Activated naive CD4-positive, alpha-beta T cell treated with anti-CD3 and anti-CD28 coated beads, Interleukin-2, amount 10 ng/mL, durations not matched to agents 7 days and 5 days (primary cell): ENCODE results near the gene LINGO4.
"Not testable (repeated sequence)": the region's sequence is repeated elsewhere in the genome, so short reads cannot be mapped to it uniquely, and the experiment has no call there.

ENCODE experiments used
- CTCF ChIA-PET: fragments of 350-600 bp; sonication (Branson Sonifier 250); formaldehyde crosslinking; loops from one replicate; lab custom pipeline; 2021; ENCODE audit warnings: antibody characterized with exemption; lab: Charles Lee
- DNase-seq: peaks from one replicate; pipeline ENCODE4 v3.0.0-alpha.2; 2020
- H3K27ac Mint-ChIP-seq: one replicate; pipeline ENCODE4 v1.8.0; 2021; ENCODE audit warnings: mild to moderate bottlenecking, moderate library complexity, mixed read lengths
- H3K27me3 Mint-ChIP-seq: one replicate; pipeline ENCODE4 v1.8.0; 2021; ENCODE audit warnings: mild to moderate bottlenecking, mixed read lengths
- H3K36me3 Mint-ChIP-seq: one replicate; pipeline ENCODE4 v1.8.0; 2021; ENCODE audit warnings: mixed read lengths
- H3K4me1 Mint-ChIP-seq: one replicate; pipeline ENCODE4 v1.8.0; 2021; ENCODE audit warnings: mixed read lengths
- H3K4me3 Mint-ChIP-seq: one replicate; pipeline ENCODE4 v1.8.0; 2021; ENCODE audit warnings: mild to moderate bottlenecking, moderate library complexity, mixed read lengths
- H3K9me3 Mint-ChIP-seq: one replicate; pipeline ENCODE4 v1.8.0; 2021; ENCODE audit warnings: mixed read lengths

Gene LINGO4

GRCh38 chr1:151777317-151777716 lies 27.9 kb downstream of the LINGO4 start:
- CTCF ChIA-PET, result no interaction called here
- H3K4me3 Mint-ChIP-seq, result no peak overlapping the region
- H3K27me3 Mint-ChIP-seq, result no peaks in the 10 kb centered on the region
- DNase-seq, result no peak
- no peaks in the 10 kb centered on the region for H3K9me3 Mint-ChIP-seq
- H3K36me3 Mint-ChIP-seq, result peaks cover 10% of the 10 kb centered on the region
- no peaks in the 10 kb centered on the region for H3K4me1 Mint-ChIP-seq
- H3K27ac Mint-ChIP-seq, result no peak overlapping the region

- DNase-seq, result no peak
- peaks cover 10% of the 10 kb centered on the region for H3K36me3 Mint-ChIP-seq
- H3K9me3 Mint-ChIP-seq, result no peaks in the 10 kb centered on the region
- CTCF ChIA-PET, result no interaction called here
- H3K4me3 Mint-ChIP-seq, result no peak overlapping the region
- no peaks in the 10 kb centered on the region for H3K4me1 Mint-ChIP-seq
- no peak overlapping the region for H3K27ac Mint-ChIP-seq
- no peaks in the 10 kb centered on the region for H3K27me3 Mint-ChIP-seq
Observed at GRCh38 chr1:151776665-151777062, 28.6 kb downstream of the LINGO4 start.

GRCh38 chr1:151775894-151776664 lies 29.1 kb downstream of the LINGO4 start:
- H3K36me3 Mint-ChIP-seq, result peaks cover 6% of the 10 kb centered on the region

GRCh38 chr1:151774256-151774922 lies 30.8 kb downstream of the LINGO4 start:
- Mint-ChIP-seq H3K4me1 (no peaks in the 10 kb centered on the region), H3K9me3 (no peaks in the 10 kb centered on the region), H3K4me3 (no peak overlapping the region), H3K27ac (no peak overlapping the region), H3K27me3 (no peaks in the 10 kb centered on the region), H3K36me3 (peaks cover 6% of the 10 kb centered on the region)
- no peak for DNase-seq
- CTCF ChIA-PET, result no interaction called here

More at GRCh38 chr1:151775894-151776664, 29.1 kb downstream of the LINGO4 start:
- Mint-ChIP-seq H3K27me3 (no peaks in the 10 kb centered on the region), H3K4me3 (no peak overlapping the region), H3K9me3 (no peaks in the 10 kb centered on the region), H3K27ac (no peak overlapping the region), H3K4me1 (no peaks in the 10 kb centered on the region)
- CTCF ChIA-PET, result no interaction called here
- DNase-seq, result no peak

- Mint-ChIP-seq H3K36me3 (peaks cover 6% of the 10 kb centered on the region), H3K4me1 (peaks cover under 1% of the 10 kb centered on the region), H3K27ac (no peak overlapping the region), H3K9me3 (no peaks in the 10 kb centered on the region), H3K4me3 (no peak overlapping the region), H3K27me3 (no peaks in the 10 kb centered on the region)
- no peak for DNase-seq
- CTCF ChIA-PET, result no interaction called here
Observed at GRCh38 chr1:151773702-151774101, 31.5 kb downstream of the LINGO4 start.

- CTCF ChIA-PET, H3K9me3 Mint-ChIP-seq: not testable (repeated sequence)
- H3K4me1 Mint-ChIP-seq, result peaks cover 22% of the 10 kb centered on the region
Observed at GRCh38 chr1:151769270-151769669, 35.9 kb downstream of the LINGO4 start.

GRCh38 chr1:151768351-151769066 lies 36.7 kb downstream of the LINGO4 start:
- H3K27ac Mint-ChIP-seq, H3K36me3 Mint-ChIP-seq, H3K4me3 Mint-ChIP-seq, DNase-seq, H3K27me3 Mint-ChIP-seq, H3K9me3 Mint-ChIP-seq: not testable (repeated sequence)
- peaks cover 29% of the 10 kb centered on the region for H3K4me1 Mint-ChIP-seq
- CTCF ChIA-PET, result interaction anchor here (1.0 kb wide), 1 partner anchor 108 kb away, joined by 3 read pairs; no protein-coding TSS in a partner anchor

More at GRCh38 chr1:151769270-151769669, 35.9 kb downstream of the LINGO4 start:
- H3K4me3 Mint-ChIP-seq, H3K27me3 Mint-ChIP-seq, DNase-seq, H3K27ac Mint-ChIP-seq, H3K36me3 Mint-ChIP-seq: not testable (repeated sequence)

- Mint-ChIP-seq H3K4me1 (peaks cover 50% of the 10 kb centered on the region), H3K36me3 (peaks cover 27% of the 10 kb centered on the region), H3K27me3 (no peaks in the 10 kb centered on the region), H3K4me3 (peak overlapping the region; percentile 81), H3K9me3 (no peaks in the 10 kb centered on the region), H3K27ac (peak overlapping the region; percentile 95)
- no peak for DNase-seq
- CTCF ChIA-PET, result interaction anchor here (0.9 to 1.3 kb wide), 3 partner anchors 26 to 72 kb away, joined by 3 to 6 read pairs (median 3); partner anchors contain the start of gene TDRKH
Observed at GRCh38 chr1:151763990-151764389, 41.2 kb downstream of the LINGO4 start.

- Mint-ChIP-seq H3K4me1 (peaks cover 45% of the 10 kb centered on the region), H3K27ac (peak within 1 kb of the TSS; percentile 95), H3K27me3 (no peaks in the 10 kb centered on the region), H3K36me3 (peaks cover 30% of the 10 kb centered on the region), H3K9me3 (no peaks in the 10 kb centered on the region), H3K4me3 (peak within 1 kb of the TSS; percentile 81)
- CTCF ChIA-PET, result interaction anchor here (0.9 to 1.3 kb wide), 5 partner anchors 27 to 238 kb away, joined by 3 to 6 read pairs (median 3); partner anchors contain the start of gene TDRKH
- peak; percentile 90 for DNase-seq
Observed at GRCh38 chr1:151762941-151763921, 42.0 kb downstream of the LINGO4 start, which contains the start of gene MRPL9. Gene MRPL9 (minus strand): TSS chr1:151763496. CDS start chr1:151763479, 17 bp downstream.

GRCh38 chr1:151760597-151761385 lies 44.4 kb downstream of the LINGO4 start:
- Mint-ChIP-seq H3K27me3 (no peaks in the 10 kb centered on the region), H3K4me3 (peak overlapping the region; percentile 15), H3K27ac (peak overlapping the region; percentile 33), H3K4me1 (peaks cover 46% of the 10 kb centered on the region), H3K9me3 (no peaks in the 10 kb centered on the region), H3K36me3 (peaks cover 37% of the 10 kb centered on the region)
- CTCF ChIA-PET, result no interaction called here
- no peak for DNase-seq

GRCh38 chr1:151759241-151759640 lies 46.0 kb downstream of the LINGO4 start:
- no peak overlapping the region for H3K4me3 Mint-ChIP-seq
- H3K9me3 Mint-ChIP-seq, result no peaks in the 10 kb centered on the region
- H3K27me3 Mint-ChIP-seq, result no peaks in the 10 kb centered on the region
- peaks cover 34% of the 10 kb centered on the region for H3K4me1 Mint-ChIP-seq
- CTCF ChIA-PET, result no interaction called here
- peaks cover 37% of the 10 kb centered on the region for H3K36me3 Mint-ChIP-seq
- DNase-seq, result no peak
- H3K27ac Mint-ChIP-seq, result no peak overlapping the region

GRCh38 chr1:151756291-151756690 lies 48.9 kb downstream of the LINGO4 start:
- CTCF ChIA-PET, result interaction anchor here (0.8 to 1.3 kb wide), 2 partner anchors 22 to 80 kb away, joined by 3 read pairs; no protein-coding TSS in a partner anchor
- Mint-ChIP-seq H3K27me3 (no peaks in the 10 kb centered on the region), H3K9me3 (no peaks in the 10 kb centered on the region), H3K36me3 (peaks cover 27% of the 10 kb centered on the region), H3K4me1 (peaks cover 11% of the 10 kb centered on the region), H3K4me3 (no peak overlapping the region), H3K27ac (no peak overlapping the region)
- no peak for DNase-seq
